ENCODE results near the gene CBLB. TPM values are rescaled to one million over a fixed set of nuclear protein-coding genes. Genes with fewer than 3 reads are reported as not detected.
A peak's percentile ranks its signal among the peaks of the same experiment; 100 is the strongest.

Gene CBLB
- total and polyA plus RNA-seq, 7 donors: 4.2 to 18.2 (median 12.1) TPM

- no peak overlapping the region for H3K4me3 ChIP-seq
- ATAC-seq (no peak), DNase-seq (no peak)
- peaks cover under 1% of the 10 kb centered on the region for H3K4me1 ChIP-seq
- 79 to 95% (median 81%) methylated on average over 4 of the region's 4 CpGs for WGBS, 3 donors
- no peaks in the 10 kb centered on the region for H3K36me3 ChIP-seq (ENCODE audit: insufficient read depth in 1 of 2, low read depth in 1 of 2)
- intact Hi-C loops (cut with DNase I): no loop called here
- no peaks in the 10 kb centered on the region for H3K9me3 ChIP-seq
- H3K27ac ChIP-seq: no peak overlapping the region
- TF ChIP-seq CTCF (IDR thresholded peaks at IDR 0.05): no peak
- no peaks in the 10 kb centered on the region for H3K27me3 ChIP-seq (ENCODE audit: insufficient read depth in 3 of 3, low read length in 2 of 3)
Observed at GRCh38 chr3:105786241-105786640, 82.6 kb downstream of the CBLB start.

- ATAC-seq: no peak
- intact Hi-C loops (cut with DNase I): no loop called here
- Histone ChIP-seq H3K27me3 (ENCODE audit: insufficient read depth in 3 of 3, low read length in 2 of 3) (no peaks in the 10 kb centered on the region), H3K36me3 (ENCODE audit: insufficient read depth in 1 of 2, low read depth in 1 of 2) (no peaks in the 10 kb centered on the region), H3K27ac (no peak overlapping the region), H3K4me1 (no peaks in the 10 kb centered on the region), H3K9me3 (no peaks in the 10 kb centered on the region), H3K4me3 (no peak overlapping the region)
- no peak for DNase-seq
- no peak for TF ChIP-seq CTCF (IDR thresholded peaks at IDR 0.05)
- 55 to 69% (median 69%) methylated on average over 3 of the region's 3 CpGs for WGBS, 3 donors
Observed at GRCh38 chr3:105785803-105786202, 83.0 kb downstream of the CBLB start.

GRCh38 chr3:105783631-105784030, 85.2 kb downstream of the CBLB start:
- ATAC-seq: no peak
- no peak for TF ChIP-seq CTCF (IDR thresholded peaks at IDR 0.05)
- Histone ChIP-seq H3K36me3 (ENCODE audit: insufficient read depth in 1 of 2, low read depth in 1 of 2) (no peaks in the 10 kb centered on the region), H3K27me3 (ENCODE audit: insufficient read depth in 3 of 3, low read length in 2 of 3) (no peaks in the 10 kb centered on the region), H3K27ac (no peak overlapping the region), H3K9me3 (no peaks in the 10 kb centered on the region), H3K4me3 (no peak overlapping the region), H3K4me1 (no peaks in the 10 kb centered on the region)
- DNase-seq: no peak
- intact Hi-C loops (cut with DNase I): no loop called here

- H3K27me3 ChIP-seq (ENCODE audit: insufficient read depth in 3 of 3, low read length in 2 of 3): no peaks in the 10 kb centered on the region
- no peak for DNase-seq
- intact Hi-C loops (cut with DNase I): no loop called here
- H3K9me3 ChIP-seq: no peaks in the 10 kb centered on the region
- H3K27ac ChIP-seq: no peak overlapping the region
- no peaks in the 10 kb centered on the region for H3K4me1 ChIP-seq
- no peak for ATAC-seq
- TF ChIP-seq CTCF (IDR thresholded peaks at IDR 0.05): no peak
- H3K4me3 ChIP-seq: no peak overlapping the region
- no peaks in the 10 kb centered on the region for H3K36me3 ChIP-seq (ENCODE audit: insufficient read depth in 1 of 2, low read depth in 1 of 2)
Observed at GRCh38 chr3:105781871-105782270, 86.9 kb downstream of the CBLB start.

- DNase-seq (no peak), ATAC-seq (peak in 1 of 4 donors; percentile 17)
- Histone ChIP-seq H3K4me1 (no peaks in the 10 kb centered on the region), H3K36me3 (ENCODE audit: insufficient read depth in 1 of 2, low read depth in 1 of 2) (peaks cover 0 to 7% of the 10 kb centered on the region in 2 donors), H3K27ac (no peak overlapping the region), H3K4me3 (no peak overlapping the region), H3K27me3 (ENCODE audit: insufficient read depth in 3 of 3, low read length in 2 of 3) (no peaks in the 10 kb centered on the region), H3K9me3 (no peaks in the 10 kb centered on the region)
- intact Hi-C loops (cut with DNase I): no loop called here
- TF ChIP-seq CTCF (IDR thresholded peaks at IDR 0.05): no peak
- WGBS, 3 donors: 84 to 87% (median 85%) methylated on average over 2 of the region's 2 CpGs
Observed at GRCh38 chr3:105780107-105780506, 88.7 kb downstream of the CBLB start.

Measured in psoas muscle (tissue), 8 donors.